COLO668 (cell line): ENCODE results near the gene MEGF6.
A peak's percentile ranks its signal among the peaks of the same experiment; 100 is the strongest.
"Not testable (repeated sequence)": the region's sequence is repeated elsewhere in the genome, so short reads cannot be mapped to it uniquely, and the experiment has no call there.

Source experiments
- DNase-seq: peaks from one replicate; lab custom pipeline; 2025; ENCODE audit not compliant: unreplicated experiment; lab: John Stamatoyannopoulos, UW

The MEGF6 gene

GRCh38 chr1:3577711-3578432 is 33.4 kb downstream of the MEGF6 start:
- no peak for DNase-seq

- DNase-seq, result no peak
Measured at GRCh38 chr1:3577300-3577699, 34.0 kb downstream of the MEGF6 start.

- DNase-seq, result no peak
Measured at GRCh38 chr1:3575993-3576392, 35.3 kb downstream of the MEGF6 start.

GRCh38 chr1:3575515-3575914 is 35.8 kb downstream of the MEGF6 start:
- not testable (repeated sequence) for DNase-seq

- no peak for DNase-seq
Measured at GRCh38 chr1:3573500-3573899, 37.8 kb downstream of the MEGF6 start.

- DNase-seq, result not testable (repeated sequence)
Measured at GRCh38 chr1:3572638-3573037, 38.7 kb downstream of the MEGF6 start.

GRCh38 chr1:3571263-3571662 is 40.0 kb downstream of the MEGF6 start:
- no peak for DNase-seq

GRCh38 chr1:3570066-3570986 is 41.0 kb downstream of the MEGF6 start:
- peak; percentile 27 for DNase-seq

GRCh38 chr1:3569436-3569835 is 41.9 kb downstream of the MEGF6 start:
- DNase-seq, result no peak

- DNase-seq, result no peak
Measured at GRCh38 chr1:3568815-3569435, 42.4 kb downstream of the MEGF6 start.

- no peak for DNase-seq
Measured at GRCh38 chr1:3566951-3567804, 44.1 kb downstream of the MEGF6 start.

- DNase-seq, result no peak
Measured at GRCh38 chr1:3566003-3566885, 45.1 kb downstream of the MEGF6 start.

GRCh38 chr1:3564921-3565831 is 46.1 kb downstream of the MEGF6 start:
- DNase-seq, result peak; percentile 48

- DNase-seq, result no peak
Measured at GRCh38 chr1:3563610-3564009, 47.7 kb downstream of the MEGF6 start.

- no peak for DNase-seq
Measured at GRCh38 chr1:3563125-3563524, 48.2 kb downstream of the MEGF6 start.

GRCh38 chr1:3562712-3563111 is 48.6 kb downstream of the MEGF6 start:
- no peak for DNase-seq

GRCh38 chr1:3561702-3562101 is 49.6 kb downstream of the MEGF6 start:
- DNase-seq, result no peak

- DNase-seq, result no peak
Measured at GRCh38 chr1:3560981-3561380, 50.3 kb downstream of the MEGF6 start.
